Fibroblast of skin of right biceps (primary cell): ENCODE results near the gene FRY.
"Not testable (repeated sequence)": the region's sequence is repeated elsewhere in the genome, so short reads cannot be mapped to it uniquely, and the experiment has no call there.

Source experiments
- DNase-seq: peaks from one replicate; pipeline ENCODE4 v3.0.0-alpha.2; 2013

The FRY gene

DNA sequence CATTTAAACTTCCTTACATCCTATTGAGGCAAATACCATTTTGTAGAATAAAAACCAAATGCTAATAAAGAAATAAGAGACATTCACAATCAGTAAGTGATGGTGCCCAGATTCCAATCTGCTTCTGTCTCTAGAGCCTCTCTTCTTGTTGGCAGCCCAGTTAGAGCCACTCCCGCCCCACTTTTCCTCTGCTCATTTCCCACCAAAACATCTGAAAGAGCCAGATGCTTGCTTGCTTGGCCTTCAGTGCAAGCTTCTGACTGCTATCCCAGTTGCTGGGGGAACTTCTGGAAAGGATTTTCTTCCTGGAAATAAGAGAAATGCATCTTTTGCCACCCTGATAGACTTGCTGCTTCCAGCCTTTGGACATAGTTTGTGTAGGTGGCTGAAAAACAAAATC, 12.9 kb downstream of the FRY start:
- no peak for DNase-seq

DNA sequence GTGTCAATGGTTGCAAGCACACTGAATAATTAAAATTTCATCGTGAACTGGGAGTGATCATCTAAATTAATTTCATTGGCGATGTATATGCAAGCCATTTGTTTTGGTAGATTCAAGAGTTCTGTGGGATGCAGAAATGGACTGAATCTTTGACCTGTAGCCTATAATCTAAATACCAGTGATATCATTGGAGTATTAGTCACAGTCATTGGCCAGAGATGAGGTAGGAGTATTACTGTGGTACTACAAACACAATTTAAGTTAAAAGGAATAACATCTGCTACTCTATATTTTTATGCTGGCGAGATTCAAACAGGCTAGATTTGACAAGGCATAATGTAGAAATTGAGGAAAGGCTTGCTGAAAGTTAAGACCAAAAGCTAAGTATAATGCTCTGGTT, 14.0 kb downstream of the FRY start:
- DNase-seq: no peak

- DNase-seq: peak; percentile 17
Observed at GRCh38 chr13:32045982-32046785, 14.6 kb downstream of the FRY start.

DNA sequence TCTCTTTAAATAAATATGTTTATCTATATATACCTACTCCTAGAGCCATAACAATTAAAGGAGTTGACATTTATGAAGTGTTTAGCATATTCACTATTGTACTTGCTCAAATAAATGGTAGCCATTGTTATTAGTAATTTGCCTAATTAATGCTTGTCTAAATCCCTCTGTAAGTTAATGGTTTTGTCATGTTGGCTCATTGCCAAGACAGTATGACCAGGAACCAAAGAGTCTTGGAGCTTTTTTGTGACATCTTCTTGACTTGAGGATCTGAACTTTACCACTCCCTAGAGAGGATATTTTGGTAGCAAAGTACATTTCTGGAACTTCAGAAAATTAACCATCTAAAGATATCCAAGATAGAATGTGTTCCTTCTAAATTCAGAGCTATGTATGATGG, 15.5 kb downstream of the FRY start:
- DNase-seq: no peak

GRCh38 chr13:32047793-32048192, 16.2 kb downstream of the FRY start:
- no peak for DNase-seq

DNA sequence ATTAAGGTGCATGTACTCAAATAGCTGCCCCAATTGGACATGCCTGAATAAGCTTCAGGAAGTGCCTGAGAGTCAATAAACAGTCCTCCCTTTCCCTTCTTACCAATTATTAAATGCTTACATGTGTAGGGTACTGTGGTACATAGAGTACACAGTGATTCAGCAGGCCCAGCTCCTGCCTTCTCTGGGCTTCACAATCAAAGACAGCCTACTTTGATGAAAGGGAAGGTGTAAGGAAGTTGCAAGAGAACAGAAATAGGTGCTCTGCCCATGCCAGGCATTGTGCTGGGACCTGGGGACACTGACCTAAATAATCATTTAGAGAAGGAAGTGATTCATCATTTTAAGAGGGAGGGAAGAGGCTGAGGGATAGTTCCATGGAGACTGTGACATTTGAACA, 17.2 kb downstream of the FRY start:
- DNase-seq: no peak

GRCh38 chr13:32051156-32051555, 19.6 kb downstream of the FRY start:
- no peak for DNase-seq

DNA sequence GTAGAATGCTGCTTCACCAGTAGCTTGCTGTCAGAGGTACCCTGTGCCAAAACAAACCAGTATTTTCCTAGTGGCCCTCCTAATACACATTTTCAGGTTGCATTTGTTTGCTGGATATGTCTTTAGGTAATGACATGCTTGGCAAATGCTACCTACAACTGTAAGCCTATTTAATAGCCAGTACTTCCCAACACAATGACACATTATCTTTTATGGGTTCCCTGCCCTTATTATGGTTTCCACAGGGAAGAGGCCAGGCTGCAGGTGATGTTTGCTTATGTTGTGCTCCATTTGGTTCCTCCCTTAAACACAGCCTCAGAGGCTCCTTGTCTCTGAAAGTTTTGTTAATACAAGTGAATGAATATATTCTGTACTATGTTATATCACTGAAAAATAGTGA, 24.7 kb downstream of the FRY start:
- no peak for DNase-seq

DNA sequence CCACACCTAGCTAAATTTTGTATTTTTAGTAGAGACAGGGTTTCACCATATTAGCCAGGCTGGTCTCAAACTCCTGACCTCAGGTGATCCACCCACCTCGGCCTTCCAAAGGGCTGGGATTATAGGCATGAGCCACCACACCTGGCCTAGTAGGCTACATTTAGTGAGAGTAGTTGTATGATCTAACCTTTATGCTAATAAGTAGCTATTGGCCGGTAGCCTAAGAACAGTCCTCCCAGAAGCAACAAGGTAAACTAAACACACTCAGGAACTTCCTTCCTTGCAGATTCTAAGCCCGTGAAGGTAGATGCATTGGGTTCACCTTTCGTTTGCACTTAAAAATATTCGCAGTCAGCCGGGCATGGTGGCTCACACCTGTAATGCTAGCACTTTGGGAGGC, 25.8 kb downstream of the FRY start:
- DNase-seq: not testable (repeated sequence)

DNA sequence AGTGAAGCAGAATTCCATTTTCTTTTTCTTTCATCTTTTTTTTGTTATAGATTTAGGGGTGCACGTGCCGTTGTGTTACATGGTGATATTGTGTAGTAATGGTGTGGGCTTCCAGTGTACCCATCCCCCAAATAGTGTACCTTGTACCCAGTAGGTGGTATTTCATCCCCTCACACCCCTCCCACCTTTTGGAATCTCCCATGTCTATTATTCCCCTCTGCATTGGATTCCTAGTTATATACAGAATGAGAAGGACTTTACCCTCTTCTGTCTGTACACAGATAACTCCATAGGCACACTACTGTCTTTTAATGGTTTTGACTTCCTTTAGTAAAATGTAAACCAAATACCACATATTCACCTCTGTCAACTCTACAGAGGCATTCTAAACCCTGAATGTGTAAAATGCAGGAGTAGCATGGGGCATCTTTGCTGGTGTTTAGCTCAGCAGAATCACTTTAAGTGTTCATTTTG, 28.0 kb downstream of the FRY start:
- no peak for DNase-seq

DNA sequence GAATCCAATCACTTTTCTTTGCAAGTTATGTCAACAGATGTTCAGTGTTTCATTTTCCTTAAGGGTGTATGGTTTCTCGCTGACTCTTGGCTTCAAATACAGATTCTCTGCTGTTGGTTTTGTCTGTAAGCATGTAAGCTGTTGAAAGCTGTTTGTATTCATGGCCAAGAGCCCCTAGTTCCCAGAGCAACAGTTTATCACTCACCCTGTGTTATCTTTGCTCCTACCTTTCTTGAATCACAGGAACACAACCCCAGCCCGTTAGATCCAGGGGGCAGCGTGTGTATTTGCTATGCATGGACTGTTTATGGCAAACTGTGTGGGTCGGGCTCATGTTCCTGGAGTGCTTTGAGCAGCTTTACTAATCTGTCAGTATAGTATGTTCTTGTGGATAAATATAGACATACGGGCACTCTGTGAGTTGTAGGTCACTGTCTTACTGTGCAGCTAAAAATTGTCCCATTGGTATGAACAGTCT, 28.9 kb downstream of the FRY start:
- DNase-seq: no peak

DNA sequence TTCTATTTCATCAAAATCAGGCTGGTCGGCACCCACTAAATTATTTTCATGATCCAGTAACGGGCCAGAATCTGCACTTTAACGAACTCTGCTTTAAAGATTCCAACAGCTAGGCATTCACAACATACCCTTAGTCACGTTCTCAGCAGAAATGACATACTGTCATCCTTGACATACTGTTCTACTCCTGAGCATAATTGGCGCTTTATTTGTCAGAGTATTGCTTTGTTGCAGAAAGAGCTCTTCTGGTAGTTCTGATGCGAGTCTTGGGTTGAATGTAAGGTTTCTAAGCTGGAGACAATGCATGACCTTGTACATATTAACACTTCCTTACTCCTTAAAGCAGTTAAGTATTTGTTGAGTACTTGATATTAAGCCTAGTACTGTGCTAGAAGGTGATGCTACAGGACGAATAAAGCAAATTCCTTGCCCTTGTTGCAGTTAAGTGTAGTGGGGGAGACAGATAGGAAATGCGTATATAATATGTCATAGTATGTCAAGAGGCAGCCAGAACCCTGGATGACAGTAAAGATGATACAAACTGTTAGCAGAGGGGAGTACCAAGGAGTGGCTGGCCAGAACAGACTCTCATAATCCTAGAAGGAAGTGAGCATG, 32.2 kb downstream of the FRY start:
- DNase-seq: no peak

DNA sequence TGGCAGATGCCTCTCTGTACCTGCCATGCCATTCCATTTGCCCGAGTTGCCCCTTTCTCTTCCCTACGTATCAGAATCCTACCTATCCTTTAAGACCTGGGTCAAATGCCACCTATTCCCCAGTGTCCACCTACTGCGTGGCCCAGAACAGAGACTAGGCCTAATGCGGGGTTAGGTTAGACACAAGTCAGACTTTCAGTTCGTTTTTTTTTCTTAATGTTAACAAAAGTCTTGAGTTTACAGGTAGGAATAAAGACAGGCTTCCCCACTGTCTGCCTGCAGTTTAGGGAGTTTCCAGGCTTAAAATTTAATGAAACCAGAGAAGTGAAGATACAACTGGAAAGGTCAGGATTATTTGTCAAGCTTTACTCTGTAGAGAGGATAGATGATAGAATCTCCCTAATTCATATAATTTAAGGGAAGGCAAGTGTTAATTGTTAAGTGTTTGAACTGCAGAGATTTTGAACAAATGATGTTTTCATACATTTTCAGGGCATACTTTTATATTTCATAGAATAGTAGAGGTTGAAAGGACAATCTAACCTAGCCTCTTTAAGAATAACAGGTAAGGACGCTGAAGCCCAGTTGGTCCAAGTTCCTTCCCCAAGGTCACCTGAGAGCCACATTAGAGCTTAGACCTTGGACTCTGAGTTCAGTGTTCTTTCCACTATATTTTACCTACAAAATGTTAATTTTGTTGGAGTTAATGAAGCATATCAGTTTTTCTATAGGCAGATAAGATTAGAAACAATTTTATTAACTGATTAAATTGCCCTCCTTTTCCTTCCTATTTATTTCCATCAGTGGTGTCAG, 35.8 kb downstream of the FRY start:
- no peak for DNase-seq

- DNase-seq: no peak
Observed at GRCh38 chr13:32068255-32068654, 36.7 kb downstream of the FRY start.

DNA sequence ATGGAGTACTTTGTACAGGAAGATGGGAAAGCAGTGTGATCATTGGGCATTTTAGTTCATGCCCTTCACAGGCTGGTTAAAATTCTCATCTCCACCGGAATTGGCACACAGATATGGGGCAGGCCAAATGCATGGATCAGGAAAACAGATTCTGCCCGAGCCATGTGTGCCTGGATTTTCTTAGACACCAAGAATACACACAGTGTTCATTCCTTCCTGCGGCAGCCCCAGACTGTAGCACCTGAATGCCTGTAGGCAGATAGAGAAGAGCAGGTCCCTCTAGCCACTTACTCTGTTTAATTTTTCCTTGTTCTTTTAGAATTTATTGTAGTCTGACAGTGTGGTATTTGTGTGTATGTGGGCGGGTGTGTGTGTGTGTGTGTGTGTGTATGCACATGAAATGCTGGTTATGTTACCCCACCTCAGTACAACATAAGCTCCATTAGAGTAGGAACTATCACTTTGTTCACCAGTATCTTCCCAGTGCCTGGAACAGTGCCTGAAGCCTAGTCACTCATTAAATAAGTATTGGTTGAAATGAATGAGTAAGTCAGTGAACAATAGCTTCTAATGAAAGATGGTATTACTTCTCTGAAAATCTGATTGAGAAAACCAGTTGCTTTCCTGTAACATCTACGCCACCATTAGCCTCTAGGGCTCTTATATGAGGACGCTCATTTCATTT, 41.7 kb downstream of the FRY start:
- DNase-seq: no peak

DNA sequence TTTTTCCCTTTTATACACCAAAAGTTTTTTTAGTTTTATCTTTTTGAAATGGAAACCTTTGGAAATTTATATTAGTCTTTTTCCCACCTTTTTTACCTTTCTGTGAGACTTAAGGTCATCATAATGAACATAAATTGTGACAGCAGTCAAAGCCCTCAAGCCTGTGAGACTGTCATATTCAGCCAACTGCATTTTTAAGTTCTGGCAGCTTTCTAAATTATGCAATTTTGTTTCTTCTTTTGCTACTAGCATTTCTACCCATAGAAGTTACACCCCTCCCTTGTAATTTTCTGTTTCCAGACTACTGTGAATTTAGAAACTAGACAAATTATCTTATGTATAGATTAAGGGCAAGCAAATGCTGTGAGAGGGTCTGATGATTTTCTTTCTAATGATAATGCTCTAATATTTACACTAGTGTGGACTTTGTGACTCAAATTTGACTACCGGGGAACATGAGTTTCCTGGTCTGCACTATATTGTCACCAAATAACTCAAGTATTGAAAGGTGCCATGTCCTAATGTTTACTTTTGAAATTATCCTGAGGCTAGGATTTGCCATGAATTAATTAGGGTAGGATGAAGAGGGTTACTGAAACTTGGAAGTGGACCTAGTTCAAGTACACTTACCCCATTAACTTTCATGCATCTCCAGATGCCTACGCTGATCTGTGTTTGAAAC, 43.7 kb downstream of the FRY start:
- no peak for DNase-seq

DNA sequence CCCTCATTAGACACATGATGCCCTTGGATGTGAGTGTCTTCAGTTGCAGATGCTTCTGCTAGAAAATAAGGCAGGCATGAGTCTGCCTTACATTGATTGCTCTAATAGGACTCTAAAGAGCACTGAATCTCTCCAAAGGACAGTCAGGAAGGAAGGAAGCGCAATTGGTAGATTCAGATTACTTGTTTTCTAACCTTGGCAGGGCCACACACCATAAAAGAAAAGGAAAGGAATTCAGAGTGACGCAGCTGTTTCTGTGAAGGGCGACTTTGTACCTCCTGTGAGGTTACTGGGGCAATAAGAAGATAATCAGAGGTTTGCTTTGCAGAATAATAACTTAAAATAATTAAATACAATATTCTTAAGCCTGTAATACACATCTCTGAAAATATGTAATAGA, 48.0 kb downstream of the FRY start:
- DNase-seq: no peak

DNA sequence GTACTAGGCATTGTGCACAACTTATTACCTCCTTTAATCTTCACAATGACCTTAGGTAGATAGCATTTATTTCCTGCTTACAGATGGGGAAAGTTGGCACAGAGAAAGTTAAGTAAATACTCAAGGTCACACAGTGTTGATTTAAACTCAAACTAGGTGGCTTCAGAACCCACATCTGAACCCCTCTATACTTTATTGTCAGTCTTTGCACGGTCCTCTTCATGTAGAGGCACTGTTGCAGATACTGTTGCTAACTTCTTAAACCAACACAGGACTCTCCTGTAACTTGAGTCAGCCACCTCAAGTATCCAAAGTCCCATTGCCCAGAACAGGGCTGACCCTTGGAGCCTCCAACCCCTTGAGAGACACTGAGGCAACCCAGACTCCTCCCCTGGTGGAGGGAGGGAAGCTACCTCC, 48.8 kb downstream of the FRY start:
- no peak for DNase-seq

- no peak for DNase-seq
Observed at GRCh38 chr13:32081591-32081990, 50.0 kb downstream of the FRY start.

GRCh38 chr13:32086366-32086765, 54.8 kb downstream of the FRY start:
- peak; percentile 15 for DNase-seq

GRCh38 chr13:32086791-32087441, 55.3 kb downstream of the FRY start:
- DNase-seq: no peak
